Measurements from ENCODE around the gene ANO1. TPM values are rescaled to one million over a fixed set of nuclear protein-coding genes. Genes with fewer than 3 reads are reported as not detected.

The ANO1 gene
- total RNA-seq, 1 experiment from 2014 or later, result 17.8 TPM

DNA sequence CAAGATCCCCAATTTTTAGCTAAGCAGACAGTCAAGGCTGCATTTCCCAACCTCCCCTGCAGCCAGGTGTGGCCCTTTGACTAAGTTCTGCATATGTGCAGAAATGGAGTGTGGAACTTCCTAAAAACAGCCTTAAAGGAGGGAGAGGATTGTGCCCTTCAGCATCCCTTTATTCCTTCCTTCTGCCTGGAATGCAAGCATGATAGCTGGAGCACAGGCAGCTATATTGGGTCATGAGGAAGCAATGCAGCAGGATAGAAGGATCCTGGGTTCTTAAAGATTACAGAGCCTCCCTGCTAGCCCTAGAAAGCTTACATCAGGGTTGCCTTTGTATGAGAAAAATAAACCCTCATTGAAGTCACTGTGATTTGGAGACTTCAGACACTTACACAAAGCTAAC is 154.9 kb downstream of the ANO1 start:
- Mint-ChIP-seq H3K4me3 (ENCODE audit: low read depth, unreplicated experiment) (peak overlapping the region; percentile 43), H3K9me3 (ENCODE audit: low read depth, unreplicated experiment) (no peaks in the 10 kb centered on the region), H3K4me1 (ENCODE audit: low read depth, unreplicated experiment) (peaks cover 15% of the 10 kb centered on the region), H3K27me3 (ENCODE audit: unreplicated experiment) (no peaks in the 10 kb centered on the region), H3K36me3 (ENCODE audit: insufficient read depth, unreplicated experiment) (peaks cover 6% of the 10 kb centered on the region), H3K27ac (ENCODE audit: unreplicated experiment) (peak overlapping the region; percentile 91)
- no peak for DNase-seq
- CTCF ChIA-PET, result interaction anchor here (0.6 to 1.4 kb wide), 4 partner anchors 22 to 183 kb away, joined by 3 read pairs; no protein-coding TSS in a partner anchor
- intact Hi-C loops (cut with micrococcal nuclease; ENCODE audit: unreplicated experiment), result loop anchor here (5.0 kb wide), 1 partner anchor 39 kb away; the partner anchor contains the start of gene PPFIA1
- TF ChIP-seq, protein P1, sequence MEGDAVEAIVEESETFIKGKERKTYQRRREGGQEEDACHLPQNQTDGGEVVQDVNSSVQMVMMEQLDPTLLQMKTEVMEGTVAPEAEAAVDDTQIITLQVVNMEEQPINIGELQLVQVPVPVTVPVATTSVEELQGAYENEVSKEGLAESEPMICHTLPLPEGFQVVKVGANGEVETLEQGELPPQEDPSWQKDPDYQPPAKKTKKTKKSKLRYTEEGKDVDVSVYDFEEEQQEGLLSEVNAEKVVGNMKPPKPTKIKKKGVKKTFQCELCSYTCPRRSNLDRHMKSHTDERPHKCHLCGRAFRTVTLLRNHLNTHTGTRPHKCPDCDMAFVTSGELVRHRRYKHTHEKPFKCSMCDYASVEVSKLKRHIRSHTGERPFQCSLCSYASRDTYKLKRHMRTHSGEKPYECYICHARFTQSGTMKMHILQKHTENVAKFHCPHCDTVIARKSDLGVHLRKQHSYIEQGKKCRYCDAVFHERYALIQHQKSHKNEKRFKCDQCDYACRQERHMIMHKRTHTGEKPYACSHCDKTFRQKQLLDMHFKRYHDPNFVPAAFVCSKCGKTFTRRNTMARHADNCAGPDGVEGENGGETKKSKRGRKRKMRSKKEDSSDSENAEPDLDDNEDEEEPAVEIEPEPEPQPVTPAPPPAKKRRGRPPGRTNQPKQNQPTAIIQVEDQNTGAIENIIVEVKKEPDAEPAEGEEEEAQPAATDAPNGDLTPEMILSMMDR (IDR thresholded peaks at IDR 0.05; ENCODE audit: unreplicated experiment), result no peak
- BruUV-seq (replicated peaks), result no TSS peak

DNA sequence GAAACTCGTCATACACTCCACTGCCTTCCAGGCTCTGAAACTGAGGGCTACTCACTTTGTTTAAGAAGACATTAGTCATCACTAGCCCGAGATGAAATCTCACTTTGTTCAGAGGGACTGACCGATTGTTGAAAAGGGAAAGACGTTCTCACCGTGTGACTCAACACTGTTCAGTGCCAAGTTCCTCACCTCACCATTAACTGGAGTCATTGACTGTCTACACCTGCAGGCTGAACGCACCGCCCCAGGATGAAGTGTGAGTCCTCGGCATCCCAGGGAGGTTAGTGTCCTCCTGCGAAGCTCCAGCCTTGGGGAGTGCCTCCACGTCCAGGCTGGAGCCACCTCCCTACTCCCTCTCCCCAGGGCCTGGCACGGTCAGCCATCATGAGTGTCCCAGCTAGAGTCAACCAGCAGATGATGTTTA is 155.4 kb downstream of the ANO1 start:
- Mint-ChIP-seq H3K27ac (ENCODE audit: unreplicated experiment) (peak overlapping the region; percentile 91), H3K4me1 (ENCODE audit: low read depth, unreplicated experiment) (peaks cover 15% of the 10 kb centered on the region), H3K36me3 (ENCODE audit: insufficient read depth, unreplicated experiment) (peaks cover 6% of the 10 kb centered on the region), H3K27me3 (ENCODE audit: unreplicated experiment) (no peaks in the 10 kb centered on the region), H3K4me3 (ENCODE audit: low read depth, unreplicated experiment) (peak overlapping the region; percentile 43), H3K9me3 (ENCODE audit: low read depth, unreplicated experiment) (no peaks in the 10 kb centered on the region)
- intact Hi-C loops (cut with micrococcal nuclease; ENCODE audit: unreplicated experiment), result loop anchor here (5.0 kb wide), 1 partner anchor 39 kb away; the partner anchor contains the start of gene PPFIA1
- TF ChIP-seq, protein P1 (IDR thresholded peaks at IDR 0.05; ENCODE audit: unreplicated experiment), result no peak
- peak; percentile 86 for DNase-seq
- CTCF ChIA-PET, result interaction anchor here (0.6 to 1.4 kb wide), 3 partner anchors 22 to 183 kb away, joined by 3 read pairs; no protein-coding TSS in a partner anchor
- BruUV-seq (replicated peaks), result no TSS peak

- H3K27me3 Mint-ChIP-seq (ENCODE audit: unreplicated experiment), result no peaks in the 10 kb centered on the region
- CTCF ChIA-PET, result interaction anchor here (1.1 to 1.4 kb wide), 2 partner anchors 23 to 100 kb away, joined by 3 read pairs; no protein-coding TSS in a partner anchor
- peak overlapping the region; percentile 91 for H3K27ac Mint-ChIP-seq (ENCODE audit: unreplicated experiment)
- intact Hi-C loops (cut with micrococcal nuclease; ENCODE audit: unreplicated experiment), result loop anchor here (5.0 kb wide), 1 partner anchor 38 kb away; the partner anchor contains the start of gene PPFIA1
- H3K36me3 Mint-ChIP-seq (ENCODE audit: insufficient read depth, unreplicated experiment), result peaks cover 6% of the 10 kb centered on the region
- peak overlapping the region; percentile 43 for H3K4me3 Mint-ChIP-seq (ENCODE audit: low read depth, unreplicated experiment)
- H3K4me1 Mint-ChIP-seq (ENCODE audit: low read depth, unreplicated experiment), result peaks cover 15% of the 10 kb centered on the region
- no peaks in the 10 kb centered on the region for H3K9me3 Mint-ChIP-seq (ENCODE audit: low read depth, unreplicated experiment)
- TSS peak; percentile 72 for BruUV-seq (replicated peaks)
- TF ChIP-seq, protein P1 (IDR thresholded peaks at IDR 0.05; ENCODE audit: unreplicated experiment), result no peak
- DNase-seq, result no peak
Measured at GRCh38 chr11:70233962-70234361, 155.8 kb downstream of the ANO1 start.

Other genes starting within 250 kb of the ANO1 start
- gene FADD, start 125.0 kb downstream of the ANO1 start, total RNA-seq (2022), result 40.2 and 49.4 TPM in 2 replicates
- 76.5 and 84.0 TPM in 2 replicates for gene PPFIA1, start 192.4 kb downstream of the ANO1 start, total RNA-seq (2022)